Measurements from ENCODE around the gene HTD2.

GRCh38 chr3:58336135-58336882 lies 30.0 kb downstream of the HTD2 start:
- TF ChIP-seq CTCF (IDR thresholded peaks at IDR 0.05; ENCODE audit: low read length), result no peak
- TF ChIP-seq EZH2phosphoT487 (IDR thresholded peaks at IDR 0.05; ENCODE audit: low read length), result no peak
